NCI-H524 (cell line): ENCODE results near the gene MAGEB4.
"Not testable (repeated sequence)": the region's sequence is repeated elsewhere in the genome, so short reads cannot be mapped to it uniquely, and the experiment has no call there.

Experiments
- DNase-seq, 2 experiments: peaks; one replicate each; lab custom pipeline; 2025; lab: John Stamatoyannopoulos, UW

MAGEB4 gene

GRCh38 chrX:30241724-30242415, at the start of gene MAGEB4:
MAGEB4 (plus strand) TSS chrX:30242000; CDS start chrX:30242136, 136 bp downstream.
- no peak for DNase-seq

GRCh38 chrX:30193910-30194309, 47.9 kb upstream of the MAGEB4 start:
- not testable (repeated sequence) for DNase-seq

GRCh38 chrX:30196322-30196721, 45.5 kb upstream of the MAGEB4 start:
- DNase-seq, result peak; percentile 15 to 52

GRCh38 chrX:30212172-30212571, 29.6 kb upstream of the MAGEB4 start:
- DNase-seq, result no peak

- DNase-seq, result no peak
These were observed 26.4 kb upstream of the MAGEB4 start, which contains the start of gene MAGEB2 for GRCh38 chrX:30215357-30215843. MAGEB2 (plus strand) TSS chrX:30215563; CDS start chrX:30218581, 3,018 bp downstream.

- no peak for DNase-seq
These were observed 24.3 kb upstream of the MAGEB4 start for GRCh38 chrX:30217465-30217864.

GRCh38 chrX:30219372-30219771, 22.4 kb upstream of the MAGEB4 start:
- no peak for DNase-seq

- DNase-seq, result no peak
These were observed 21.1 kb upstream of the MAGEB4 start for GRCh38 chrX:30220661-30221060.

GRCh38 chrX:30224536-30224935, 17.3 kb upstream of the MAGEB4 start:
- DNase-seq, result no peak

GRCh38 chrX:30228526-30228925, 13.3 kb upstream of the MAGEB4 start:
- DNase-seq, result no peak

- DNase-seq, result no peak
These were observed 11.4 kb upstream of the MAGEB4 start, which contains the start of gene MAGEB3 for GRCh38 chrX:30230395-30230794. MAGEB3 (plus strand) TSS chrX:30230657; CDS start chrX:30235925, 5,268 bp downstream.

GRCh38 chrX:30246769-30247489, 5.1 kb downstream of the MAGEB4 start, which contains the start of gene MAGEB1:
MAGEB1 (plus strand) TSS chrX:30247146; CDS start chrX:30250494, 3,348 bp downstream.
- no peak for DNase-seq

- no peak for DNase-seq
These were observed 7.1 kb downstream of the MAGEB4 start for GRCh38 chrX:30248854-30249253.

GRCh38 chrX:30253257-30253656, 11.5 kb downstream of the MAGEB4 start:
- no peak for DNase-seq

- DNase-seq, result peak in 1 of 2 experiments; percentile 67
These were observed 18.1 kb downstream of the MAGEB4 start for GRCh38 chrX:30259927-30260326.

GRCh38 chrX:30261012-30261411, 19.2 kb downstream of the MAGEB4 start:
- DNase-seq, result no peak

- DNase-seq, result no peak
These were observed 21.0 kb downstream of the MAGEB4 start for GRCh38 chrX:30262763-30263162.

GRCh38 chrX:30270639-30271038, 28.8 kb downstream of the MAGEB4 start:
- DNase-seq, result no peak

GRCh38 chrX:30275498-30275897, 33.7 kb downstream of the MAGEB4 start:
- peak; percentile 0 to 5 for DNase-seq

GRCh38 chrX:30278365-30278764, 36.6 kb downstream of the MAGEB4 start:
- DNase-seq, result no peak

- DNase-seq, result no peak
These were observed 38.6 kb downstream of the MAGEB4 start for GRCh38 chrX:30280428-30280827.

GRCh38 chrX:30282527-30282926, 40.7 kb downstream of the MAGEB4 start:
- DNase-seq, result no peak
